IMR-90 (cell line): Measurements from ENCODE around the gene SLC35B4. TPM values are rescaled to one million over a fixed set of nuclear protein-coding genes. Genes with fewer than 3 reads are reported as not detected.

ENCODE experiments used
- ATAC-seq: fragments of 200-7000 bp; cut with Tn5 transposase; 2 replicates; pipeline ENCODE4 v1.9.1; 2020; ENCODE audit warnings: low read depth, mild to moderate bottlenecking, moderate library complexity
- BruUV-seq: library from RNA; stranded (reverse); fragments of 400-500 nt; replicated peaks from 2 replicates; lab custom pipeline; 2021; lab: Mats Ljungman, UMichigan
- CTCF ChIA-PET: fragments of 300-600 bp; formaldehyde crosslinking; extraction: SDS; loops from one replicate; lab custom pipeline; 2021; ENCODE audit warnings: antibody characterized with exemption; lab: Yijun Ruan, JAX
- POLR2A ChIA-PET: fragments of 300-600 bp; sonication (Branson Sonifier 250); formaldehyde crosslinking; loops from one replicate; lab custom pipeline; 2022; ENCODE audit warnings: antibody characterized with exemption; ENCODE audit not compliant: unreplicated experiment; lab: Charles Lee
- DNase-seq: peaks from one replicate; pipeline ENCODE4 v3.0.0; 2013
- H2AFZ ChIP-seq: replicated peaks from 2 replicates; pipeline ENCODE3; 2013; ENCODE audit warnings: low read length, mild to moderate bottlenecking; ENCODE audit not compliant: poor library complexity
- H2AK5ac ChIP-seq: 2 replicates; pipeline ENCODE4 v1.6.1; 2013; ENCODE audit warnings: low read depth, low read length, inconsistent platforms
- H2AK9ac ChIP-seq: replicated peaks from 2 replicates; pipeline ENCODE3; 2013; ENCODE audit warnings: mild to moderate bottlenecking, low read depth, low read length, moderate library complexity; ENCODE audit not compliant: poor library complexity
- H2BK120ac ChIP-seq: 2 replicates; pipeline ENCODE4 v1.6.1; 2013; ENCODE audit warnings: low read depth, low read length, inconsistent platforms
- H2BK15ac ChIP-seq: 3 replicates; pipeline ENCODE4 v1.6.1; 2013; ENCODE audit warnings: low read depth, low read length, inconsistent platforms
- H2BK20ac ChIP-seq: 2 replicates; pipeline ENCODE4 v1.6.1; 2013; ENCODE audit warnings: low read depth, mild to moderate bottlenecking, inconsistent platforms, low read length, moderate library complexity
- H2BK5ac ChIP-seq: 2 replicates; pipeline ENCODE4 v1.6.1; 2013; ENCODE audit warnings: mild to moderate bottlenecking, low read depth, low read length, inconsistent platforms; ENCODE audit not compliant: poor library complexity, severe bottlenecking
- H3K14ac ChIP-seq: replicated peaks from 2 replicates; pipeline ENCODE4 v1.6.1; 2013; ENCODE audit warnings: low read depth, low read length, inconsistent platforms
- H3K18ac ChIP-seq: 2 replicates; pipeline ENCODE4 v1.6.1; 2013; ENCODE audit warnings: low read depth, low read length, control low read depth
- H3K23ac ChIP-seq: 2 replicates; pipeline ENCODE4 v1.6.1; 2013; ENCODE audit warnings: low read depth, low read length, inconsistent platforms
- H3K27ac ChIP-seq: 2 replicates; pipeline ENCODE4 v1.5.1; 2013; ENCODE audit warnings: mild to moderate bottlenecking, control low read depth, low read length; ENCODE audit not compliant: insufficient read depth
- H3K27me3 ChIP-seq: 2 replicates; pipeline ENCODE4 v1.6.1; 2013; ENCODE audit warnings: low read length; ENCODE audit not compliant: control insufficient read depth, insufficient read depth
- H3K36me3 ChIP-seq: 2 replicates; pipeline ENCODE4 v1.6.1; 2013; ENCODE audit warnings: low read length, mixed read lengths; ENCODE audit not compliant: control insufficient read depth, insufficient read depth
- H3K4ac ChIP-seq: 2 replicates; pipeline ENCODE4 v1.6.1; 2013; ENCODE audit warnings: low read depth, low read length, inconsistent platforms
- H3K4me1 ChIP-seq: 2 replicates; pipeline ENCODE4 v1.6.1; 2013; ENCODE audit warnings: low read length, mixed read lengths; ENCODE audit not compliant: control insufficient read depth, insufficient read depth
- H3K4me2 ChIP-seq: 2 replicates; pipeline ENCODE4 v1.6.1; 2013; ENCODE audit warnings: low read depth, mild to moderate bottlenecking, control low read depth, low read length, moderate library complexity
- H3K4me3 ChIP-seq: 2 replicates; pipeline ENCODE4 v1.5.1; 2013; ENCODE audit warnings: low read depth, mild to moderate bottlenecking, control low read depth, low read length, moderate library complexity; ENCODE audit not compliant: insufficient read depth
- H3K56ac ChIP-seq: 2 replicates; pipeline ENCODE4 v1.6.1; 2013; ENCODE audit warnings: low read length, inconsistent platforms; ENCODE audit not compliant: insufficient read depth; ENCODE audit errors: extremely low read depth
- H3K79me1 ChIP-seq, 2 experiments: 2 replicates each; pipeline ENCODE4 v1.6.1; 2013; ENCODE audit warnings: low read length in 2 of 2, inconsistent platforms in 1 of 2, low read depth in 1 of 2
- H3K9ac ChIP-seq: 2 replicates; pipeline ENCODE4 v1.6.1; 2013; ENCODE audit warnings: low read depth, low read length, control low read depth
- H3K9me1 ChIP-seq: 2 replicates; pipeline ENCODE4 v1.6.1; 2013; ENCODE audit warnings: low read length, inconsistent platforms; ENCODE audit not compliant: insufficient read depth
- H3K9me3 ChIP-seq: 2 replicates; pipeline ENCODE4 v1.6.1; 2013; ENCODE audit warnings: low read length; ENCODE audit not compliant: control insufficient read depth, insufficient read depth
- H4K20me1 ChIP-seq: 2 replicates; pipeline ENCODE4 v1.6.1; 2013; ENCODE audit warnings: low read length, inconsistent platforms; ENCODE audit not compliant: insufficient read depth
- H4K5ac ChIP-seq: 2 replicates; pipeline ENCODE4 v1.6.1; 2013; ENCODE audit warnings: mild to moderate bottlenecking, low read depth, low read length, control low read depth
- H4K8ac ChIP-seq, 2 experiments: 2 replicates each; pipeline ENCODE4 v1.6.1; 2013; ENCODE audit warnings: low read depth in 2 of 2, low read length in 2 of 2, control low read depth in 1 of 2, inconsistent platforms in 1 of 2
- H4K91ac ChIP-seq: 2 replicates; pipeline ENCODE4 v1.6.1; 2013; ENCODE audit warnings: low read depth, low read length, inconsistent platforms; ENCODE audit not compliant: insufficient read depth
- BHLHE40 ChIP-seq: fragments of 150-350 bp; IDR thresholded peaks from 2 replicates; pipeline ENCODE4 v1.6.1; 2016; ENCODE audit warnings: mild to moderate bottlenecking, low read depth, low read length
- CEBPB ChIP-seq: IDR thresholded peaks from 2 replicates; pipeline ENCODE4 v1.6.1; 2012; ENCODE audit warnings: low read depth, low read length, improper control_type of control experiment
- CHD1 ChIP-seq: IDR thresholded peaks from 2 replicates; pipeline ENCODE4 v1.6.1; 2012; ENCODE audit warnings: low read depth, low read length, improper control_type of control experiment
- CTCF ChIP-seq: conservative IDR thresholded peaks from 2 replicates; pipeline ENCODE4 v1.5.1; 2012; ENCODE audit warnings: mild to moderate bottlenecking, low read depth, low read length, improper control_type of control experiment
- FOS ChIP-seq: fragments of 150-350 bp; IDR thresholded peaks from 2 replicates; pipeline ENCODE4 v1.6.1; 2016; ENCODE audit warnings: low read depth, low read length
- MAFK ChIP-seq: IDR thresholded peaks from 2 replicates; pipeline ENCODE4 v1.6.1; 2012; ENCODE audit warnings: low read depth, low read length, improper control_type of control experiment
- MAZ ChIP-seq: IDR thresholded peaks from 2 replicates; pipeline ENCODE4 v1.6.1; 2012; ENCODE audit warnings: low read depth, mild to moderate bottlenecking, low read length, improper control_type of control experiment, moderate library complexity, borderline replicate concordance
- MXI1 ChIP-seq: IDR thresholded peaks from 2 replicates; pipeline ENCODE4 v1.6.1; 2012; ENCODE audit warnings: low read depth, mild to moderate bottlenecking, low read length, moderate library complexity, borderline replicate concordance
- NFE2L2 ChIP-seq: fragments of 150-350 bp; IDR thresholded peaks from 2 replicates; pipeline ENCODE4 v1.6.1; 2016; ENCODE audit warnings: low read depth, mild to moderate bottlenecking, low read length
- POLR2A ChIP-seq: IDR thresholded peaks from 2 replicates; pipeline ENCODE4 v1.6.1; 2012; ENCODE audit warnings: mild to moderate bottlenecking, low read depth, low read length
- RAD21 ChIP-seq: IDR thresholded peaks from 2 replicates; pipeline ENCODE4 v1.6.1; 2012; ENCODE audit warnings: low read length, improper control_type of control experiment
- RCOR1 ChIP-seq: IDR thresholded peaks from 2 replicates; pipeline ENCODE4 v1.6.1; 2012; ENCODE audit warnings: mild to moderate bottlenecking, low read length, improper control_type of control experiment; ENCODE audit not compliant: insufficient replicate concordance
- RFX5 ChIP-seq: IDR thresholded peaks from 2 replicates; pipeline ENCODE4 v1.8.0; 2012; ENCODE audit warnings: low read depth, mild to moderate bottlenecking, low read length, moderate library complexity
- SMC3 ChIP-seq: fragments of 150-350 bp; IDR thresholded peaks from 2 replicates; pipeline ENCODE4 v1.6.1; 2016; ENCODE audit warnings: low read depth, mild to moderate bottlenecking, antibody characterized with exemption, low read length, moderate library complexity
- WGBS, 2 experiments: methylation state at CpG; one replicate each; pipeline versions ENCODE4 v1.1.5 to v1.1.7; 2013; ENCODE audit warnings: missing lambda C conversion rate in 2 of 2; ENCODE audit not compliant: insufficient read length in 1 of 2; ENCODE audit errors: extremely low coverage in 2 of 2; 5-methylcytosine and 5-hydroxymethylcytosine counted together
- dilution Hi-C: fragments of 300-500 bp; cut with HindIII; formaldehyde crosslinking; loops from one replicate; pipeline ENCODE4 v1.14.3; 2018; ENCODE audit warnings: low sequenced_read_pairs; ENCODE audit not compliant: unreplicated experiment
- in situ Hi-C: fragments of 300-500 bp; cut with MboI; formaldehyde crosslinking; loops from 3 replicates; pipeline ENCODE4 v1.14.3; 2019; ENCODE audit warnings: low sequenced_read_pairs, inconsistent platforms, mixed read lengths
- intact Hi-C: fragments of 100-400 bp; cut with micrococcal nuclease; formaldehyde crosslinking; loops from 2 replicates; pipeline ENCODE4 v1.10.0; 2022
- polyA plus RNA-seq, 3 experiments: library from polyadenylated mRNA; depleted of rRNA; stranded (reverse); fragments of >200 nt; gene quantifications; 2 replicates each; pipeline ENCODE4 v1.2.3, GENCODE V29; 2012; ENCODE audit warnings: low replicate concordance in 1 of 3
- total RNA-seq: library from RNA; depleted of rRNA; stranded (reverse); fragments of >200 nt; gene quantifications from 2 replicates; pipeline ENCODE4 v1.2.3, GENCODE V29; 2012
- TF ChIP-seq, protein P1 (sequence below): fragments of 150-350 bp; IDR thresholded peaks from 2 replicates; pipeline ENCODE4 v1.6.1; 2017; ENCODE audit warnings: mild to moderate bottlenecking, antibody characterized with exemption, low read length, low read depth
- TF ChIP-seq, protein P2 (sequence below): fragments of 150-350 bp; IDR thresholded peaks from 2 replicates; pipeline ENCODE4 v1.6.1; 2016; ENCODE audit warnings: low read depth, mild to moderate bottlenecking, low read length, moderate library complexity, borderline replicate concordance

The SLC35B4 gene
- total and polyA plus RNA-seq, 2 of the 4 experiments (the other 2 are of a cell fraction): 10.0 to 15.6 TPM

DNA sequence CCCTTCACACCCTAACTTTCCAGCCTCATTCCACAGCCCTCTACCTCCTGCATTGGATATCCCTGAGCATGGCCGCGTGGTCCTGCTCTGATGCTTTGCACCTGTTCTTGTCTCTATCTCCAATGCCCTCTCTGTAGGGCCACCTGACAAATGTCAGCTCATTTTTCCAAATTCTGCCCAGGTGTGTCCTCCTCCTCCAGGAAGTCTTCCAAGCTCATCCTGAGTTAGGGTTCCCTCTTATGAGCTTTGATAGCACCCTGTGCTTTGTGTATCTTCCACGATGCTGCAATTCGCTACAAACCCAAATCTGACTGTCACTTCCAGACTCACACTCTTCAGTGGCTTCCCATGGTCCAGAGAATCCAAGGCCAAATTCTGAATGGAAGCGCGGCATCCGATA, 14.7 kb upstream of the SLC35B4 start:
- Histone ChIP-seq H4K91ac (no peak overlapping the region), H2BK15ac (no peak overlapping the region), H3K27ac (no peak overlapping the region), H3K14ac (no peak overlapping the region), H4K20me1 (no peaks in the 10 kb centered on the region), H3K36me3 (no peaks in the 10 kb centered on the region), H2BK5ac (no peak overlapping the region), H2BK120ac (no peak overlapping the region), H3K9ac (no peak overlapping the region), H2BK20ac (no peak overlapping the region), H4K8ac (no peak overlapping the region), H3K4me1 (no peaks in the 10 kb centered on the region), H3K9me3 (0 out of 2 replicates have a peak, but pooled peaks cover 2% of the 10 kb centered on the region), H3K79me1 (no peaks in the 10 kb centered on the region), H4K5ac (no peak overlapping the region), H3K9me1 (no peaks in the 10 kb centered on the region), H3K27me3 (peaks cover 12% of the 10 kb centered on the region), H2AK5ac (no peak overlapping the region), H3K18ac (no peak overlapping the region), H2AFZ (no peak overlapping the region), H3K4me2 (no peak overlapping the region), H2AK9ac (no peak overlapping the region), H3K56ac (no peak overlapping the region), H3K4ac (no peak overlapping the region), H3K4me3 (no peak overlapping the region), H3K23ac (no peak overlapping the region)
- in situ Hi-C loops: no loop called here
- POLR2A ChIA-PET: no interaction called here
- WGBS, 2 experiments: 90% methylated on average over 3 of the region's 7 CpGs; no CpG with 5 or more reads in 1 of the 2 experiments
- dilution Hi-C loops: no loop called here
- BruUV-seq: no TSS peak
- TF ChIP-seq BHLHE40: no peak
- no peak for TF ChIP-seq POLR2A
- TF ChIP-seq RFX5: no peak
- TF ChIP-seq MAFK: no peak
- no peak for TF ChIP-seq MXI1
- TF ChIP-seq MAZ: no peak
- no peak for TF ChIP-seq CEBPB
- TF ChIP-seq, protein P1, sequence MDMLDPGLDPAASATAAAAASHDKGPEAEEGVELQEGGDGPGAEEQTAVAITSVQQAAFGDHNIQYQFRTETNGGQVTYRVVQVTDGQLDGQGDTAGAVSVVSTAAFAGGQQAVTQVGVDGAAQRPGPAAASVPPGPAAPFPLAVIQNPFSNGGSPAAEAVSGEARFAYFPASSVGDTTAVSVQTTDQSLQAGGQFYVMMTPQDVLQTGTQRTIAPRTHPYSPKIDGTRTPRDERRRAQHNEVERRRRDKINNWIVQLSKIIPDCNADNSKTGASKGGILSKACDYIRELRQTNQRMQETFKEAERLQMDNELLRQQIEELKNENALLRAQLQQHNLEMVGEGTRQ: no peak
- no peak for TF ChIP-seq RAD21
- no peak for TF ChIP-seq CTCF
- no peak for TF ChIP-seq CHD1
- TF ChIP-seq NFE2L2: no peak
- TF ChIP-seq SMC3: no peak
- no peak for TF ChIP-seq RCOR1
- TF ChIP-seq FOS: no peak
- TF ChIP-seq, protein P2, sequence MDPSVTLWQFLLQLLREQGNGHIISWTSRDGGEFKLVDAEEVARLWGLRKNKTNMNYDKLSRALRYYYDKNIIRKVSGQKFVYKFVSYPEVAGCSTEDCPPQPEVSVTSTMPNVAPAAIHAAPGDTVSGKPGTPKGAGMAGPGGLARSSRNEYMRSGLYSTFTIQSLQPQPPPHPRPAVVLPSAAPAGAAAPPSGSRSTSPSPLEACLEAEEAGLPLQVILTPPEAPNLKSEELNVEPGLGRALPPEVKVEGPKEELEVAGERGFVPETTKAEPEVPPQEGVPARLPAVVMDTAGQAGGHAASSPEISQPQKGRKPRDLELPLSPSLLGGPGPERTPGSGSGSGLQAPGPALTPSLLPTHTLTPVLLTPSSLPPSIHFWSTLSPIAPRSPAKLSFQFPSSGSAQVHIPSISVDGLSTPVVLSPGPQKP: no peak
- intact Hi-C loops: no loop called here
- CTCF ChIA-PET: no interaction called here
- DNase-seq (no peak), ATAC-seq (no peak)
